ENCODE data around the gene FOXL3. TPM values are rescaled to one million over a fixed set of nuclear protein-coding genes. Genes with fewer than 3 reads are reported as not detected.

The FOXL3 gene
- total RNA-seq, 1 donor from 2014 or later, result not detected

GRCh38 chr7:265998-266850 is 23.7 kb upstream of the FOXL3 start:
- no peak for DNase-seq (ENCODE audit: low read depth in 2 of 2)

GRCh38 chr7:266851-267840 is 22.8 kb upstream of the FOXL3 start:
- DNase-seq (ENCODE audit: low read depth in 2 of 2), result peak in 1 of 2 donors; percentile 9

GRCh38 chr7:268991-269390 is 21.0 kb upstream of the FOXL3 start:
- no peak for DNase-seq (ENCODE audit: low read depth in 2 of 2)

- no peak for DNase-seq (ENCODE audit: low read depth in 2 of 2)
Measured at GRCh38 chr7:269721-270120, 20.2 kb upstream of the FOXL3 start.

GRCh38 chr7:270351-270983 is 19.5 kb upstream of the FOXL3 start:
- DNase-seq (ENCODE audit: low read depth in 2 of 2), result no peak

GRCh38 chr7:271266-272107 is 18.5 kb upstream of the FOXL3 start:
- no peak for DNase-seq (ENCODE audit: low read depth in 2 of 2)

GRCh38 chr7:272108-272615 is 17.8 kb upstream of the FOXL3 start:
- DNase-seq (ENCODE audit: low read depth in 2 of 2), result no peak

GRCh38 chr7:272631-273030 is 17.3 kb upstream of the FOXL3 start:
- no peak for DNase-seq (ENCODE audit: low read depth in 2 of 2)

- DNase-seq (ENCODE audit: low read depth in 2 of 2), result no peak
Measured at GRCh38 chr7:273327-273726, 16.6 kb upstream of the FOXL3 start.

- DNase-seq (ENCODE audit: low read depth in 2 of 2), result no peak
Measured at GRCh38 chr7:274266-274665, 15.7 kb upstream of the FOXL3 start.

- DNase-seq (ENCODE audit: low read depth in 2 of 2), result no peak
Measured at GRCh38 chr7:276230-276835, 13.6 kb upstream of the FOXL3 start.

- DNase-seq (ENCODE audit: low read depth in 2 of 2), result no peak
Measured at GRCh38 chr7:277228-277627, 12.7 kb upstream of the FOXL3 start.

GRCh38 chr7:278081-278480 is 11.9 kb upstream of the FOXL3 start:
- no peak for DNase-seq (ENCODE audit: low read depth in 2 of 2)

- DNase-seq (ENCODE audit: low read depth in 2 of 2), result no peak
Measured at GRCh38 chr7:279821-280220, 10.1 kb upstream of the FOXL3 start.

GRCh38 chr7:280461-280860 is 9.5 kb upstream of the FOXL3 start:
- DNase-seq (ENCODE audit: low read depth in 2 of 2), result no peak

- DNase-seq (ENCODE audit: low read depth in 2 of 2), result no peak
Measured at GRCh38 chr7:281637-282036, 8.3 kb upstream of the FOXL3 start.

- no peak for DNase-seq (ENCODE audit: low read depth in 2 of 2)
Measured at GRCh38 chr7:282621-283020, 7.3 kb upstream of the FOXL3 start.

GRCh38 chr7:284762-285722 is 4.9 kb upstream of the FOXL3 start:
- no peak for DNase-seq (ENCODE audit: low read depth in 2 of 2)

GRCh38 chr7:285731-286130 is 4.2 kb upstream of the FOXL3 start:
- DNase-seq (ENCODE audit: low read depth in 2 of 2), result no peak
